Measurements from ENCODE around the gene ASAP3.

GRCh38 chr1:23421343-23421742 is 62.6 kb downstream of the ASAP3 start:
- TF ChIP-seq CTCF (IDR thresholded peaks at IDR 0.05) (no peak), POLR2A (IDR thresholded peaks at IDR 0.05) (no peak), EP300 (IDR thresholded peaks at IDR 0.05) (no peak)
